SK-MEL-5 (cell line): Measurements from ENCODE around the gene RASA2. TPM values are rescaled to one million over a fixed set of nuclear protein-coding genes. Genes with fewer than 3 reads are reported as not detected.
"Not testable (repeated sequence)": the region's sequence is repeated elsewhere in the genome, so short reads cannot be mapped to it uniquely, and the experiment has no call there.

Experiments used
- DNase-seq: peaks from one replicate; pipeline ENCODE4 v3.0.0-alpha.2; 2016; ENCODE audit warnings: low read depth, low spot score
- in situ Hi-C: cut with HindIII; loops from 2 replicates; pipeline ENCODE4 v1.10.0; 2016; ENCODE audit warnings: low sequenced_read_pairs, high pct_unique_total_duplicates, low pct_unique_long_range_greater_than_20kb
- total RNA-seq: library from RNA; depleted of rRNA; stranded (reverse); fragments of >200 nt; shearing (Covaris generic); gene quantifications from 2 replicates; pipeline ENCODE4 v1.2.3, GENCODE V29; 2014

Gene RASA2
- total RNA-seq, 1 experiment from 2014 or later: 9.9 TPM

DNA sequence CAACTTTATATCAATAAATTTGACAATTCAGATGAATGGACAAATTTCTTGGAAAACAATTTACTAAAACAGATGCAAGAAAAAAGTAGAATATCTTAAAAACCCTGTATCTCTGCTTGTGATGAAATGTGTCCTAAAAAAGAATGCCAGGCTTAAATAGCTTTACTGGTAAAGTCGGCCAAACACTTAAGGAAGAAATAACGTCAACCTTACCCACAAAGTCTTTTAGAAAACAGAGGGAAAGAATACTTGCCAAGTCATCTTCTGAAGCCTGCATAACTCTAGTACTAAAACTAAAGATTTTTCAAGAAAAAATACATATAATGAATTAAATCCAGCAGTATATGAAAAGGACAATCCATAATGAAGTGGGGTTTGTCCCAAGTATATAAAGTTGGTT is 111.1 kb downstream of the RASA2 start:
- in situ Hi-C loops: no loop called here

GRCh38 chr3:141600331-141600730 is 113.5 kb downstream of the RASA2 start:
- in situ Hi-C loops: no loop called here
- DNase-seq: no peak

More for the DNA sequence above, 111.1 kb downstream of the RASA2 start:
- no peak for DNase-seq

DNA sequence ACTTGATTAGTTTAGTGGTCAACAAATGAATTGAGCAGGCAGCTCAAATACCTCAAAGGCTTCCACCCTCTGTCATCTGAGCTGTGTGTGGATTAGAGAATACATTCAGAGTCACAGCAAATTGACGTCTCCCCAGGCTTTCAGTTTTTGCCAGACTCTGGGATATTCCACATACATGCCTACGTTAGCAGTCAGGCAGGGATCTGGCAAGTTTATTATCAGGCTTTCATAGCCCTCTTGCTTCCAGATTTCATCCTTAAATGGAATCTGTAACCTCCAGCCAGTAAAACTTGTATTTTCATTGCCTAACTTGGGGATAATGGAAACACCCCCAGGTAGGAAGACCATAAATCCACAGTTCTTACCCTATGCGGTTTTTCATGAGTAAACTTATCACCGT is 115.9 kb downstream of the RASA2 start:
- no peak for DNase-seq
- in situ Hi-C loops: no loop called here

DNA sequence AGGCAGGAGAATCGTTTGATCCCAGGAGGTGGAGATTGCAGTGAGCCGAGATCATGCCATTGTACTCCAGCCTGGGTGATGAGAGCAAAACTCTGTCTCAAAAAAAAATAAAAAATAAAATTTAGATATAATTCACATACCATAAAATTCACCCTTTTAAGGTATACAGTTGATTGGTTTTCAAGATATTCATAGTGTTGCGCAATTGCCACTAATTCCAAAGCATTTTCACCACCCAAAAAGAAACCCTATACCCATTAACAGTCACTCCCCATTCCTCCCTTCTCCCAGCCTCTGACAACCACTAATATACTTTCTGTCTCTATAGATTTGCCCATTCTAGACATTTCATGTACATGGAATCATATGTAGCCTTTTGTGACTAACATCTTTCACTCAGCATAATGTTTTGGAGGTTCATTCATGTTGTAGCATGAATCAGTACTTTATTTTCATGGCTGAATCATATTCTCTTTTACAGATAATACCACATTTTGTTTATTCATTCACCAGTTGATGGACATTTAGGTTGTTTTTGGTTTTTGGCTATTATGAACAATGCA is 116.7 kb downstream of the RASA2 start:
- no peak for DNase-seq
- in situ Hi-C loops: no loop called here

GRCh38 chr3:141605883-141606282 is 119.1 kb downstream of the RASA2 start:
- no peak for DNase-seq
- in situ Hi-C loops: no loop called here

GRCh38 chr3:141608438-141608837 is 121.6 kb downstream of the RASA2 start:
- no peak for DNase-seq

DNA sequence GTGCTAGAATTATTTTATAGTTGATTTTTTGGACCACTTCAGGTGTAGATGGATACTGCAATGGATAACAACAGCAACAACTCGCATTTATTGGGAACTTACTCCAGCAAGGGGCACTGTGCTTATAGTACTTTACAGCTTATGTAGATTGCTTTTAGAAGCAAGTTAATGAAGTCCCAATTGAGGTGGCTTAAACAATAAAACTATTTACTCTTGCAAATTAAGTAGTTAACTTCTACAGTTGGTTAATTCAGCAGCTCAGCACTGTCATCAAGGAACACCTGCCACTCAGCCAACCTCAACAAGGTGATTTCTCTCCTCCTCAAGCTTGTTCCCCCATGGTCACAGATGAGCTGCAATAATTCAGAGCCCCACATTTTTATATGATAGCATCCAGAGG is 124.1 kb downstream of the RASA2 start:
- in situ Hi-C loops: no loop called here
- no peak for DNase-seq

More at GRCh38 chr3:141608438-141608837, 121.6 kb downstream of the RASA2 start:
- in situ Hi-C loops: no loop called here

- in situ Hi-C loops: no loop called here
- no peak for DNase-seq
These were observed 131.5 kb downstream of the RASA2 start for GRCh38 chr3:141618103-141618910.

DNA sequence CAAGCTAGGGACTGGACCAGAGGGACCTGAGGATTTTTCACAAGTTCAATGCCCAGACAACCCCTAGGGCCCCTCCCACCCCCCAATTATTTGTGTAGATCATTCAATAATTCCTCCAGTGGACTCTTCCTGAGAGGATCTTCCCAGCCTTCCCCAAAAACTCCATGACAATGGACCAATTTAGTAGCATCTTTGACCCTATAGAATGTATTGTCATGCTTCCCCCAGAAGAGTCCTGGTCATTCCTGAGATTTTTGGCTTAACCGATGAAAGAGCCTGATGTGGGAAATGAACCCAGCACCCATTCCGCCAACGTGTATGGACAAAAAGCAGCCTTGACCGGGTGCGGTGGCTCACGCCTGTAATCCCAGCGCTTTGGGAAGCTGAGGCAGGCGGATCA is 132.1 kb downstream of the RASA2 start:
- in situ Hi-C loops: no loop called here
- no peak for DNase-seq

DNA sequence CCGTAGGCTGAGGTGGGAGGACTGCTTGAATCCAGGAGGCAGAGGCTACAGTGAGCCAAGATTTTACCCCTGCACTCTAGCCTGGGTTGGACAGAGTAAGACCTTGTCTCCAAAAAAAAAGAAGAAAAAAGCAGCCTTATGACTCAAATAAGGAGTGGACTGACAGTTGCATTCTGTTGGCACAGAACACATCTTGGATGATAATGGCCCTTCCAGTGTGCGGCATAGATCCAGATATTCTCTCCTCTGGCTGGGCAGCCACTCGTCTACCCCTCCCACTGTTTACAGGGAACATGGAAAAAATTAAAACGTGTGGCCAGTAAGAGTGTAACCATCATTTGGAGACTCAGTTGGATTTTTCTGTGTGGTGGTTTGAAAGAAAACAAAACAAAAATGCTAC is 132.6 kb downstream of the RASA2 start:
- no peak for DNase-seq
- in situ Hi-C loops: no loop called here

- in situ Hi-C loops: no loop called here
- no peak for DNase-seq
These were observed 136.9 kb downstream of the RASA2 start for GRCh38 chr3:141623691-141624090.

DNA sequence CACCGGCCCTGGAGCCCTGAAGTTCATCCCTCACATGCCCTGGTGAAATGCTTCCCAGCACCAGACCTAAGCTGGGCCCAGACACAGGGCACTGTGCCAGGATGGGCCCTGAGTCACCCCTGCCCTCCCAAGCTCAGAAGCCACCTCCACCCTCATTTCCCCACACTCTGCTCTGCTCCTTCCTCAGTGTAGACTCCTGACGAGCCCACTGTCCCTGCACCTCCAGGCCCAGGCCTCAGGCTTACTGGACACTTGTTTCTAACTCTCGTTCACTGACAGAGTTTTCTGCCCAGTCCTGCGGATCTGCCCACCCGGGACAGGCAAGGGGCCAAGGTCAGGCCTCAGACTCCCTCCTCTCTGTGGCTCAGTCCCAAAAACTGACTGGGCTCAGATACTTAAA is 138.7 kb downstream of the RASA2 start:
- in situ Hi-C loops: no loop called here
- DNase-seq: no peak

GRCh38 chr3:141628334-141628733 is 141.5 kb downstream of the RASA2 start:
- DNase-seq, in situ Hi-C loops: not testable (repeated sequence)

- in situ Hi-C loops: not testable (repeated sequence)
These were observed 142.1 kb downstream of the RASA2 start for GRCh38 chr3:141628868-141629441.

DNA sequence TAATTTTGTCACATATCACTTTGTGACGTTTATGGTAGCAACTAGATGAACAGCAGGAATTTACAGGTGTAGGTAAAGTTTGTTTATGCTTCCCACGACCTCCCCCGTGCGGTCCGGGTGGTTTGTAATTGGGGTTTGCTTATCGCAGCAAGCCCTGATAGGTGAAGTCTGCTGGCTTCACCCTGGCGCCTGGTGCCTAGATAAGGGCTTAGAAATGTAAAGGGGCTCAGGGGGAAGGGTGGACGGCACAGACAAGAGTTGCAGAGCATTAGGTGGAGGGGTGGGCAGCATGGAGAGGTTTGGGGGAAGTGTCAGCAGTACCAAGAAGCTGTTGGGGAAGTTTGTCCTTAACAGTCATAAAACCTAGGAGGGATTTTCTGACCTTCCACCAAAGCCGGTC is 143.1 kb downstream of the RASA2 start:
- DNase-seq: no peak
- in situ Hi-C loops: no loop called here

More at GRCh38 chr3:141628868-141629441, 142.1 kb downstream of the RASA2 start:
- DNase-seq: not testable (repeated sequence)

- DNase-seq: no peak
- in situ Hi-C loops: no loop called here
These were observed 146.1 kb downstream of the RASA2 start for GRCh38 chr3:141632779-141633374.

DNA sequence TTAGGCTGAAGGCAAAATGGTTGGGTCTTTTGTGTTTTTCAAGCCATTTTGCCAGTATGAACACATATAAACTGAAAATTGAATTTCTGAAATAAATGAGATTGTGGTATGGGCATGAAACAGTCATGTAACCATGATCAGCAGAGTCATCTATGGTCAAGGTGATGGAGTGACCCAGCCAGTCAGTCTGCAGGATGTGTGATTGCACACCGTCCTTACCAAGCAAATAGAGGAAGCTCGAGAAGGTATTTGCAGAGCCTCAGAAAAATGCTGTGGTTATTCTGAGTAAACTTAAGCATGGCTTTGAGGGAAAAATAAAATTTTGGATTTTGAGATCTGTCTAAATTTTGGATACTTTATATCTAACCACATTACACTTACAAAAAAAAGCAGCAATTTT is 155.4 kb downstream of the RASA2 start:
- no peak for DNase-seq
- in situ Hi-C loops: no loop called here

DNA sequence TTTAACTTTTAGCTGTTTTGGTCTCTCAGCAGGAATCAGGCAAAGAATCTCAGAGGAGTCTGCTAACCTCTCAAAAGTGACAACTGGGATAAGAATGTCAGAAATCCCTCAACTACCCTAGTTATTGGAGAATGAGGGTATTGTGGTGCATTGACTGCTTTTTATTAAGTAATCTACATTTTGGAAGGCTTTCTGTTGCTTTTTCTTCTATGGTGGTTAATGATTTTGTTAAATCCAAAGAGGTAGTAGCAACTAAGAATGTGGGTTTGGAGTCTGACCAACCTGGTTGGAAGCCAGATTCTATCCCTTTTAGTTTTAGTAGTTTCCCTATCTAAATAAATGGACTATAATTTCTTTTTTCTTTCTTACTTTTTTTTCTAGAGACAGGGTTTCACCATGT is 156.6 kb downstream of the RASA2 start:
- DNase-seq: no peak
- in situ Hi-C loops: no loop called here
